SK-N-SH treated with all-trans-retinoic acid at 6 μM for 48 hours (cell line): ENCODE data around the gene ZBED4.

Experiments used
- ZC3H10 ChIP-seq: fragments of 250-450 bp; sonication (Bioruptor Pico); IDR thresholded peaks from 2 replicates; pipeline ENCODE4 v1.5.1; 2021; ENCODE audit warnings: mild to moderate bottlenecking, moderate library complexity
- ZNF8 ChIP-seq: fragments of 450-650 bp; formaldehyde crosslinking; IDR thresholded peaks from 2 replicates; pipeline ENCODE4 v1.5.0; 2020; ENCODE audit warnings: mild to moderate bottlenecking, moderate library complexity

GRCh38 chr22:49930596-49931412 lies 77.2 kb downstream of the ZBED4 start:
- no peak for TF ChIP-seq ZNF8
- TF ChIP-seq ZC3H10 (CRISPR knock-in tag), result no peak
